K562 (cell line): Measurements from ENCODE around the gene PARPBP.

Source experiments
- TSHZ1 ChIP-seq: fragments of 250-450 bp; sonication (Bioruptor Pico); IDR thresholded peaks from 2 replicates; pipeline ENCODE4 v1.4.0; 2020; ENCODE audit warnings: mild to moderate bottlenecking, moderate library complexity
- TF ChIP-seq, protein P1 (sequence below), 3 experiments: fragments of 200-800 bp in 1 of 3; sonication (Bioruptor generic) in 1 of 3; sonication (generic) in 1 of 3; formaldehyde crosslinking in 1 of 3; IDR thresholded peaks; 2 replicates each; pipeline versions ENCODE4 v1.6.1 to v1.8.0; 2016 to 2022; ENCODE audit warnings: mild to moderate bottlenecking in 2 of 3, missing compliant biosample characterization in 2 of 3, missing genetic modification characterization in 2 of 3, missing genetic modification reagents in 1 of 3

- TF ChIP-seq, protein P1, sequence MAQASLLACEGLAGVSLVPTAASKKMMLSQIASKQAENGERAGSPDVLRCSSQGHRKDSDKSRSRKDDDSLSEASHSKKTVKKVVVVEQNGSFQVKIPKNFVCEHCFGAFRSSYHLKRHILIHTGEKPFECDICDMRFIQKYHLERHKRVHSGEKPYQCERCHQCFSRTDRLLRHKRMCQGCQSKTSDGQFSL (CRISPR knock-in tag; IDR thresholded peaks at IDR 0.05): no peak
- TF ChIP-seq, protein P1 (tag; IDR thresholded peaks at IDR 0.05): no peak
- no peak for TF ChIP-seq TSHZ1
Measured at GRCh38 chr12:102204025-102204424, 84.0 kb downstream of the PARPBP start.
